Neural cell (in vitro differentiated cells): Measurements from ENCODE around the gene DCPS. TPM values are rescaled to one million over a fixed set of nuclear protein-coding genes. Genes with fewer than 3 reads are reported as not detected.

Experiments used
- H2AFZ ChIP-seq: fragments of 200-600, 300-800 bp; sonication (generic), shearing (Covaris generic); 2 replicates; pipeline ENCODE4 v1.6.0; 2014; ENCODE audit warnings: low read depth, mild to moderate bottlenecking, antibody characterized with exemption, low read length, moderate library complexity
- H3F3A ChIP-seq: fragments of 200-600 bp; shearing (Covaris generic); 2 replicates; pipeline ENCODE4 v1.6.1; 2016; ENCODE audit warnings: mild to moderate bottlenecking, moderate library complexity, mixed read lengths, antibody characterized with exemption, low read length; ENCODE audit not compliant: insufficient read depth, poor library complexity, severe bottlenecking
- H3K27ac ChIP-seq: fragments of 200-600, 300-800 bp; sonication (generic), shearing (Covaris generic); 2 replicates; pipeline ENCODE4 v1.5.1; 2014; ENCODE audit warnings: mild to moderate bottlenecking, low read length, moderate library complexity
- H3K27me3 ChIP-seq: fragments of 300-800, 200-600 bp; sonication (generic), shearing (Covaris generic); 2 replicates; pipeline ENCODE4 v1.6.0; 2014; ENCODE audit warnings: mild to moderate bottlenecking, low read depth, low read length, moderate library complexity; ENCODE audit not compliant: insufficient read depth
- H3K36me3 ChIP-seq: fragments of 300-800, 200-600 bp; sonication (generic), shearing (Covaris generic); 2 replicates; pipeline ENCODE4 v1.5.1; 2014; ENCODE audit warnings: mild to moderate bottlenecking, antibody characterized with exemption, low read length, moderate library complexity; ENCODE audit not compliant: insufficient read depth
- H3K4me2 ChIP-seq: fragments of 300-800, 200-600 bp; sonication (generic), shearing (Covaris generic); 2 replicates; pipeline ENCODE4 v1.6.0; 2014; ENCODE audit warnings: mild to moderate bottlenecking, low read length
- H3K4me3 ChIP-seq: fragments of 300-800, 200-600 bp; sonication (generic), shearing (Covaris generic); 2 replicates; pipeline ENCODE4 v1.5.1; 2014; ENCODE audit warnings: mild to moderate bottlenecking, low read length, moderate library complexity
- H3K79me2 ChIP-seq: fragments of 200-600 bp; shearing (Covaris generic); replicated peaks from 2 replicates; pipeline ENCODE4 v1.6.0; 2014; ENCODE audit warnings: mild to moderate bottlenecking, low read length, moderate library complexity; ENCODE audit not compliant: insufficient read depth
- H3K9ac ChIP-seq: fragments of 300-800, 200-600 bp; sonication (generic), shearing (Covaris generic); 2 replicates; pipeline ENCODE4 v1.6.1; 2016; ENCODE audit warnings: mild to moderate bottlenecking, low read length, mixed read lengths
- H3K9me2 ChIP-seq: fragments of 200-600 bp; shearing (Covaris generic); 2 replicates; pipeline ENCODE4 v1.6.1; 2016; ENCODE audit warnings: mild to moderate bottlenecking, low read length, mixed read lengths; ENCODE audit not compliant: insufficient read depth
- H3K9me3 ChIP-seq: fragments of 200-600, 300-800 bp; sonication (generic), shearing (Covaris generic); 2 replicates; pipeline ENCODE4 v1.6.1; 2016; ENCODE audit warnings: mild to moderate bottlenecking, mixed run types, low read length, moderate library complexity, mixed read lengths
- H4K20me1 ChIP-seq: fragments of 200-600 bp; shearing (Covaris generic); 2 replicates; pipeline ENCODE4 v1.6.1; 2016; ENCODE audit warnings: mild to moderate bottlenecking, mixed run types; ENCODE audit not compliant: insufficient read depth
- EP300 ChIP-seq: fragments of 450-650 bp; conservative IDR thresholded peaks from 2 replicates; pipeline ENCODE4 v1.6.1; 2014; ENCODE audit warnings: antibody characterized with exemption, mild to moderate bottlenecking, moderate library complexity; ENCODE audit not compliant: poor library complexity, severe bottlenecking
- EZH2 ChIP-seq: fragments of 200-600, 300-800 bp; shearing (Covaris generic), sonication (generic); IDR thresholded peaks from 2 replicates; pipeline ENCODE4 v1.6.1; 2014; ENCODE audit warnings: antibody characterized with exemption, low read length, borderline replicate concordance, mild to moderate bottlenecking; ENCODE audit not compliant: insufficient read depth, poor library complexity, severe bottlenecking
- MXI1 ChIP-seq: fragments of 450-650 bp; conservative IDR thresholded peaks from 2 replicates; pipeline ENCODE4 v1.6.1; 2014; ENCODE audit warnings: antibody characterized with exemption, mild to moderate bottlenecking; ENCODE audit not compliant: poor library complexity, severe bottlenecking
- POLR2AphosphoS5 ChIP-seq: IDR thresholded peaks from 2 replicates; pipeline ENCODE4 v1.6.1; 2012
- RAD21 ChIP-seq: fragments of 450-650 bp; conservative IDR thresholded peaks from 2 replicates; pipeline ENCODE4 v1.6.1; 2014; ENCODE audit warnings: antibody characterized with exemption, mild to moderate bottlenecking, moderate library complexity
- SMC3 ChIP-seq: fragments of 450-650 bp; conservative IDR thresholded peaks from 2 replicates; pipeline ENCODE4 v1.6.1; 2014; ENCODE audit warnings: antibody characterized with exemption, mild to moderate bottlenecking, moderate library complexity; ENCODE audit not compliant: poor library complexity
- TAF1 ChIP-seq: IDR thresholded peaks from 2 replicates; pipeline ENCODE4 v1.6.1; 2012; ENCODE audit warnings: low read depth
- polyA plus RNA-seq: library from polyadenylated mRNA; depleted of rRNA; stranded (reverse); fragments of >200 nt; gene quantifications from 2 replicates; pipeline ENCODE4 v1.2.3, GENCODE V29; 2014
- TF ChIP-seq, protein P1 (sequence below): fragments of 450-650 bp; IDR thresholded peaks from 2 replicates; pipeline ENCODE4 v1.5.1; 2014; ENCODE audit warnings: antibody characterized with exemption, mild to moderate bottlenecking, moderate library complexity; ENCODE audit not compliant: poor library complexity, severe bottlenecking
- TF ChIP-seq, protein P2 (sequence below): IDR thresholded peaks from 2 replicates; pipeline ENCODE4 v1.6.1; 2012; ENCODE audit warnings: borderline replicate concordance

DCPS gene
- polyA plus RNA-seq, 1 donor from 2014 or later, result 6.4 TPM

DNA sequence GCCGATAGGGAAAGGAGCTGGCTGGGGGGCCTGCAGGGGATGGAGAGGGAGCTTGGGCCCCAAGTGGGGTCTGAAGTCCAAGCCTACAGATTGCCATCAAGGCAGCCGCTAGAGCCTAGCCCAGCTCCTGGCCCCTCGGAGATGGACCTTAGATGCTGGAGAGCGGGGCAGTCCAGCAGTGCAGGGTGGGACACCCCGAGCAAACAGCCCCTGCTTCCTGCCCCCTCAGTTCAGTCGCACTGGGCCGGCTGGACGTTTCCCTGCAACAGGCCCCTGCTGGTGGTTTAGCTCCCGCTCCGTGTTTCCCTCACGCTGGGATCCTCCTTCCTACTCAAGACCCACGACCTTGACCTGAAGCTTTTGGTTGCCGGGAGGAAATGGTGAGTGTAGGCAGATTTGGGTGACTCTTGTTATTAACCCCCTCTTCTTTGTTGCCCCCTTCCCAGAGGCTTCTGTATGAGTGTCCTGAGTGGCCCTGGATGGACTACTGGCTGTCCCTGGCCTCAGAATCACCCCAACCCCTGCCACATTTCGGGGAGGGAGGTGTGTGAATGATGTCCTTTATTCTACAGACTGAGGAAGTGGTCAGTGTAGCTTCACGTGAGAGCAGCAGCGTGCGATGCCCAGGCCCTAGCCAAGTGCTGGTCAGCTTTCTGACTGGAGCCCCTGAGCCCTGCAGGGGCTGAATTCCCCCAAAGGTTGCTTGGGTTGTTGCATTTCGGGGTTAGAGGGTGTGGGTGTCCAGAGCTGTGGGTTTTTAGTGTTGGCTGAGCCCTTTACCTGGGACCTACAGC, 54.3 kb downstream of the DCPS start:
- H3K27me3 ChIP-seq, result no peaks in the 10 kb centered on the region
- TF ChIP-seq RAD21 (no peak), EZH2 (no peak), TAF1 (no peak), SMC3 (no peak), MXI1 (no peak), EP300 (no peak), POLR2AphosphoS5 (no peak)
- TF ChIP-seq, protein P1, sequence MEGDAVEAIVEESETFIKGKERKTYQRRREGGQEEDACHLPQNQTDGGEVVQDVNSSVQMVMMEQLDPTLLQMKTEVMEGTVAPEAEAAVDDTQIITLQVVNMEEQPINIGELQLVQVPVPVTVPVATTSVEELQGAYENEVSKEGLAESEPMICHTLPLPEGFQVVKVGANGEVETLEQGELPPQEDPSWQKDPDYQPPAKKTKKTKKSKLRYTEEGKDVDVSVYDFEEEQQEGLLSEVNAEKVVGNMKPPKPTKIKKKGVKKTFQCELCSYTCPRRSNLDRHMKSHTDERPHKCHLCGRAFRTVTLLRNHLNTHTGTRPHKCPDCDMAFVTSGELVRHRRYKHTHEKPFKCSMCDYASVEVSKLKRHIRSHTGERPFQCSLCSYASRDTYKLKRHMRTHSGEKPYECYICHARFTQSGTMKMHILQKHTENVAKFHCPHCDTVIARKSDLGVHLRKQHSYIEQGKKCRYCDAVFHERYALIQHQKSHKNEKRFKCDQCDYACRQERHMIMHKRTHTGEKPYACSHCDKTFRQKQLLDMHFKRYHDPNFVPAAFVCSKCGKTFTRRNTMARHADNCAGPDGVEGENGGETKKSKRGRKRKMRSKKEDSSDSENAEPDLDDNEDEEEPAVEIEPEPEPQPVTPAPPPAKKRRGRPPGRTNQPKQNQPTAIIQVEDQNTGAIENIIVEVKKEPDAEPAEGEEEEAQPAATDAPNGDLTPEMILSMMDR, result no peak
- TF ChIP-seq, protein P2, sequence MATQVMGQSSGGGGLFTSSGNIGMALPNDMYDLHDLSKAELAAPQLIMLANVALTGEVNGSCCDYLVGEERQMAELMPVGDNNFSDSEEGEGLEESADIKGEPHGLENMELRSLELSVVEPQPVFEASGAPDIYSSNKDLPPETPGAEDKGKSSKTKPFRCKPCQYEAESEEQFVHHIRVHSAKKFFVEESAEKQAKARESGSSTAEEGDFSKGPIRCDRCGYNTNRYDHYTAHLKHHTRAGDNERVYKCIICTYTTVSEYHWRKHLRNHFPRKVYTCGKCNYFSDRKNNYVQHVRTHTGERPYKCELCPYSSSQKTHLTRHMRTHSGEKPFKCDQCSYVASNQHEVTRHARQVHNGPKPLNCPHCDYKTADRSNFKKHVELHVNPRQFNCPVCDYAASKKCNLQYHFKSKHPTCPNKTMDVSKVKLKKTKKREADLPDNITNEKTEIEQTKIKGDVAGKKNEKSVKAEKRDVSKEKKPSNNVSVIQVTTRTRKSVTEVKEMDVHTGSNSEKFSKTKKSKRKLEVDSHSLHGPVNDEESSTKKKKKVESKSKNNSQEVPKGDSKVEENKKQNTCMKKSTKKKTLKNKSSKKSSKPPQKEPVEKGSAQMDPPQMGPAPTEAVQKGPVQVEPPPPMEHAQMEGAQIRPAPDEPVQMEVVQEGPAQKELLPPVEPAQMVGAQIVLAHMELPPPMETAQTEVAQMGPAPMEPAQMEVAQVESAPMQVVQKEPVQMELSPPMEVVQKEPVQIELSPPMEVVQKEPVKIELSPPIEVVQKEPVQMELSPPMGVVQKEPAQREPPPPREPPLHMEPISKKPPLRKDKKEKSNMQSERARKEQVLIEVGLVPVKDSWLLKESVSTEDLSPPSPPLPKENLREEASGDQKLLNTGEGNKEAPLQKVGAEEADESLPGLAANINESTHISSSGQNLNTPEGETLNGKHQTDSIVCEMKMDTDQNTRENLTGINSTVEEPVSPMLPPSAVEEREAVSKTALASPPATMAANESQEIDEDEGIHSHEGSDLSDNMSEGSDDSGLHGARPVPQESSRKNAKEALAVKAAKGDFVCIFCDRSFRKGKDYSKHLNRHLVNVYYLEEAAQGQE, result no peak
- H2AFZ ChIP-seq, result no peak overlapping the region
- no peak overlapping the region for H3K27ac ChIP-seq
- no peak overlapping the region for H3K4me2 ChIP-seq
- no peak overlapping the region for H3K9ac ChIP-seq
- H3K4me3 ChIP-seq, result no peak overlapping the region
- no peaks in the 10 kb centered on the region for H3K36me3 ChIP-seq
- H3K9me2 ChIP-seq, result no peaks in the 10 kb centered on the region
- no peaks in the 10 kb centered on the region for H3F3A ChIP-seq
- no peaks in the 10 kb centered on the region for H3K9me3 ChIP-seq
- H3K79me2 ChIP-seq, result peaks cover 10% of the 10 kb centered on the region
- no peaks in the 10 kb centered on the region for H4K20me1 ChIP-seq

DNA sequence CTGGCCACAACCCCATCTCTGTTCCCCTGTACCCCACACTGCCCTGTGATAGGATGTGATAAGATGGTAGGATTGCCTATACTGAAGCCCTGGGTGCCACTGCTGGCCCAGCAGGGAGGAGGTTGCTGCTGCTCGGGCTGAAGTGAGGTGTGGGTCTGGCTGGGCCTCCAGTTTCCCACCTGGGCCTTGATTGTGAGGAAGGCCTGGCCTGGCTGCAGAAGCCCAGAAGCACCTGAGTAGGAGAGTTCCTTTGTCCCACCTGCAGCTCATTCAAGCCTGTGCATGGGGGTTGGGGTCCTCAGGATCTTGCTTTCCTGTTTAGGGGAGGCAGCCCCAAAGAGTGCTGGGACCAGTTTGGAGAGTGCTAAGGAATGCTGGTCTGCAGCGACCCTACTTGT, 54.9 kb downstream of the DCPS start:
- no peaks in the 10 kb centered on the region for H3F3A ChIP-seq
- no peaks in the 10 kb centered on the region for H3K36me3 ChIP-seq
- no peak overlapping the region for H3K4me2 ChIP-seq
- no peaks in the 10 kb centered on the region for H3K9me3 ChIP-seq
- no peak overlapping the region for H3K4me3 ChIP-seq
- no peaks in the 10 kb centered on the region for H4K20me1 ChIP-seq
- no peaks in the 10 kb centered on the region for H3K9me2 ChIP-seq
- no peak overlapping the region for H2AFZ ChIP-seq
- H3K79me2 ChIP-seq, result peaks cover 10% of the 10 kb centered on the region
- no peak overlapping the region for H3K27ac ChIP-seq
- H3K9ac ChIP-seq, result no peak overlapping the region
- H3K27me3 ChIP-seq, result no peaks in the 10 kb centered on the region
- TF ChIP-seq, protein P2, result no peak
- TF ChIP-seq POLR2AphosphoS5, result no peak
- no peak for TF ChIP-seq EZH2
